Activated gamma-delta T cell (primary cell): ENCODE results near the gene FMN2.
"Not testable (repeated sequence)": the region's sequence is repeated elsewhere in the genome, so short reads cannot be mapped to it uniquely, and the experiment has no call there.

Experiments used
- DNase-seq: peaks from one replicate; lab custom pipeline; 2025; lab: John Stamatoyannopoulos, UW

Gene FMN2

DNA sequence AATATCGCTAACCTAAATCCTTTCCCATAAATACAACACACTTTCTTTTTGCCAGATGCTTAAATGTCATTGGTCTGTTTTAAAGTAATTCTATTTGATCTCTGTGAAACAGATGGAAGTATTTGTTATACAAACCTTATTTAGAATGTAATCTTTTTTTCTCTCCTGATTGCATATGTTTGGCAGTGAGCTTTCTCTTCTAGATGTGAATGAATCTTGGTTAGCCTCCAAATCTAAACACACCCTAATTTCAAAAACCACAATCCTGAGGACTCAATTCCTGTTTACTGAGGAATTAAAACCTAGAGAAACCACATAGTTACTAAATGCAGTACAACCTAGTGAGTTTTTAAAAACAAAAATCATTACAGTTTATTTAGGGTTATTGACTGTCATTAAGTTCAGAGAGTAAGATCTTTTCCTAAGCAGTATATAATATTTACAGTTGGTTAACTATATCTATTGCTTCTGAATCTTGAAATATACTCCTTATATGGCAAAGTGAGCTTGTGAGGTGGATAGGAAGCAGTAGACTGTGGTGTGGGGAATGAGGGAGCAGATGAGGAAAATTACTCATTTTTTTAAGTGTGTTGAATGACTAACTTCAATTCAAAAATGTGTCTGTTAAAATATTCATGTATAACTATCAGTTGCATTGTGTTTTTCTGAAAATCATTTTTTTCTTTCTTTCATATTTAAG is 218.7 kb downstream of the FMN2 start:
- no peak for DNase-seq

DNA sequence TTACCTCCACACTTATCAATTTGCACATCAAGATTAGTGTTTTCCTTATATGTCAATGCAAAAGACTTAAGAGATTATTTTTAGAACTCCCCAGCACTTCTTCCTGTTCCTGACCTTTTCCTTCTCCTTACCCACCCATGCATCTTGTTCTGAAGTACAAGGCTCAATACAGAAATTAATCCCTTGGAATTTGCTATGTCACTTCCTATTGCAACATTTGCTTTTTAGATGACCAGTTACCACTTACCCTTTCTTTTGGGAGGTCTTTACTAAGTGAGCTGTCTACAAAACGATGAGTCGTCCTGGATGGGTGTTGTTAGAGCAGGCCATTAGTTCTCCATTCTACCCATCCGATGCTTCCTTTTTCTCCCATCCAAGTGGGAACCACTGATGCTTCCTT is 221.2 kb downstream of the FMN2 start:
- no peak for DNase-seq

DNA sequence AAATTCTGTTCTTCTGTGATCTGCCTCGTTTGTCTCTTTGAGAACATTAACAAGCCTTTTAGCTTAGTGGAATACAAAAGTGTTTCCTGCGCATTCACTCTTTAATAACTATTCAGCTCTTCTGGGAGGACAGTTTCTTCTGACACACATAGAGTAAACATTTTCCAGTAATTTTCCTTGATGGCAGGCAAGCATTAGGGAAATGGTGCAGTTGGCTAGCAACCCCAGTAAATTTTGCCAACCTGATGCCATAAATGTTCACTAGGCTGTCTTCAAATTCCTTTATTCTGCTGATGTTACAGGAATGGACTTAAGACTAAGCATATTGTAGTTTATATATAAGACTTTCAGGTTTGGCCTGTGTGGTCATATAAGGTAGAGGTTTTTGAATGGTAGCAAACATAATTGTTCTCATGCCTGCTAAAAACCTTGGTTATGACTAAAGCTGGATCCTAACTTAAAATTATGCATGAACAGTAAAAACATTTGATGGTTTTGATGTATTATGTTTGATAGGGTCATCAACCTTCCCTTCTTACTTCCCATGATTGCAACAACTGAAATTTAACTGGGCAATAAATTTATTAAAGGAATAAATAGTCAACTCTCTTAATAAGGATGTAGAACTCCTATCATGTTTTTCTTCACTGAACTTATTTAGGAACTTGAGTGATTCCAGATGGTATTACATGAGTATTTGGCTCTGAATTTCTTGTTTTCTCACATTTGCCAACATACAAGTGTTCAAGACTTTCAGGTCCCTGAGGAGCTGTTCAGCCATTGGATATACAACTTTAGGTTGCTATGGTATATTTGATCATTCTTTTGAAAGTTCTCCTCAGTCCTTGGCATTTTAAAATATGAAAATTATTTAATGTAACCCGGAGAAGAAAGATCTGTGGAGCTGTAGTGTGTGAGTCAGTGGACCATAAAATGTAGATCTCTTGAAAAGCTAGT is 223.4 kb downstream of the FMN2 start:
- no peak for DNase-seq

DNA sequence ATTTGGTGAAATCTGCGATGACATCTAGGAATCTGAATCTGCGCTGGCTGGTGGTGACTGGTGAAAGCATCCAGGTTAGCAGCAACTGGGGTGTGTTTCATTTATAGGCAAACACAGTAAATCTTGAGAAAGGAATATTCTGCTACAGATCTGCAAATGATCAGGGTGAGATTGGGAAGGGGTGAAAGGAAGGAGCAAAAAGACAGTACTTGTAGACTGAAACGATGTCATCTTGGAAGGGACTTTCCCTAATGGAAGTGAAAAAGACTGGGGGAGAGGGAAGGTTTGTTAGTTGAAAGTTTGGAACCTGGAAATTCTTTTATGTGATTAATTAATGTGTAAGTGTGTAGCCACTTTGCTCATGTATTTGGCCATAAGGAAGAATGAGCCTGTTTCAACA is 228.3 kb downstream of the FMN2 start:
- no peak for DNase-seq

DNA sequence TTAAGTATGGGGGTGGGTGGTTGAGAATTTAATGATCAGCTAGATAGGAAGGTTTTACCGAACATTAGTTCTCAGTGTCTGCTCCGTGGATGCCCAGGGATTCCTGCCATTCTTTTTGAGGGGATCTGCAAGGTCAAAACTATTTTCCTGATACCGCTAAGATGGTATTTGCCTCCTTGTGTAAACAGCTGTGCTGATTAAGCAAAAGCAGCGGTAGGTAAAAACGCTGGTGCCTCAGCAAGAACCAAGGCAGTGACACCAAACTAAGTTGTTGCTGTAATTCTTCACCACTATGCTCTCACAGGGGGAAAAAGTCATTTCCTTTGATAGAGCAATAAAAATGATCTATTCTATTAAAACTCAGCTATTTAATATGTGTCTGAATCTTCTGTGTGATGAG is 229.0 kb downstream of the FMN2 start:
- no peak for DNase-seq

DNA sequence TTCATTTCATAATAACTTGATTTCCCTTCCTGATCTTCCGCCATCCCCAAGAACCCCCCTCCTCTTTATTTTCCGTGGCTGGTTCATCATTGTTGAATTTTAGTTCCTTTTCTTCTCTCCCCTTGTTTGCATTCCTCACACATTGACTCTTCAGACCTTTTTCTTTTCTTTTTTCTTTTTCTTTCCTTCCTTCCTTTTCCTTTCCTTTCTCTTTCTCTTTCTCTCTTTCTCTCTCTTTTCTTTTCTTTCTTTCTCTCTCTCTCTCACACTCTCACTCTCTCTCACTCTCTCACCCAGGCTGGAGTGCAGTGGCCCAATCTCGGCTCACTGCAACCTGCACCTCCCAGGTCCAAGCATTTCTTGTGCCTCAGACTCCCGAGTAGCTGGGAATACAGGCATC is 231.3 kb downstream of the FMN2 start:
- DNase-seq: no peak

DNA sequence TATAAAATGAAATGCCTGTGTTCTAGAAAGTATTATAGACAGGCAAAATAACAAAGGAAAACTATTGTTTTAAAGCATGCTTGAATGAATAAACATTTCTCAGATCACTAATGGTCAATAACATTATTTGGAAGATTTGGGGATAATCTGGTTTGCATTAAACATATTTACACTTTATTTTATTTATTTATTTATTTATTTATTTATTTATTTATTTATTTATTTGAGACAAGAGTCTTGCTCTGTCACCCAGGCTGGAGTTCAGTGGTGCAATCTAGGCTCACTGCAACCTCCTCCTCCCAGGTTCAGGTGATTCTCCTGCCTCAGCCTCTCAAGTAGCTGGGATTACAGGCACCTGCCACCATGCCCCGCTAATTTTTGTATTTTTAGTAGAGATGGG is 236.7 kb downstream of the FMN2 start:
- not testable (repeated sequence) for DNase-seq

DNA sequence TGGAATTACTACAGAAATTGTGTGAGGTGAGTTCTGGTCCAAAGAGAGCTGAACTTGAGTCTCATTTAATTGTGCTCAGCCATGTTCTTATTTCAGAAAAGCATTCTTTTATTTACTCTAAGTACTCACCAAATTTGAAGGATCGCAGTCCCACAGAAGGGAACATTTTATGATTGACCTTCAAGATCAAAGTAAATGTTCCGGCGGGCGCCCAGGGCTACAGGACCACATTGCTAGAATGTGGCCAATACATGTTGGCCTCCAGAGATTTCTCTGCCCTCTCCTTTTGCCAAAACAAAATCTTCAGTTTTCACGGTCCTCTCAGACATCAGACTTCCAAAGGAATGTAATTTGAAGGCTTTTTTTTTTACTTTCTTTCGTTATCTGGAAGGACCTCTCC is 237.8 kb downstream of the FMN2 start:
- no peak for DNase-seq

DNA sequence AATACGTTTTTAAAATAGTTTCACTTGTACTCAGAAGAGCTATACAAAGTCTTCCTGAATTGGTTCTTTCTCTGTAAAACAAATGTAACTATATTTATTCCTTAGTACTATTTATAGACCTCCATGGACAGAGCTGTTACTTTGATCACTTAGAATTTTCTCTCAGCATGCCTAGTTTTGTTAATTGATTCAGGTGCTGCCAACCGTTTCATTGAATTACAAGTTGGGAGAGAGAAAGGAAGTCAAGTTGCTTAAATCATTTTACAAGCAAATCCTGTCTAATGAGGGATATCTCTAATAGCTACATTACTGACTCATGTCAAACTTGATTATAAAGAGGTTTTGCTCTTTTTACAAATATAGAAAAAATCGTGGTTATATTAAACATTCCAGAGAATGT is 241.0 kb downstream of the FMN2 start:
- no peak for DNase-seq

DNA sequence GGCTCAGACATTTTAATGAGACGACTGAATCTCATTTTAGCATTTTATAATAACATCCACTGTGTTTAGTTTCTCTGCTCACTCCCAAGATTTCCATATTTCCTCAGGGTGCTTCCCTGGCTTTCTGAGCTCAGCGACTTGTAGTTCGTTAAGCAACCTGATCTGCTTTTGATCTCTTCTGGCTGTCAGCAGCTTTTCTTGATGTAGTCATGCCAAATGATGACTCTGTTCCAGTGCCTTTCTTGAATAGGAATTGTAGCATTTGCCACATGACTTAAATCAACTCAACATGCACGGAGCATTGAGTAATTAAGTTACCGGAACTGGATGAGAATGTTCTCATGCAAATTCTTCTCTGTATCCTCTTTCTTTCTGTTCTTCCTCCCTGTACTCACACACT is 246.1 kb downstream of the FMN2 start:
- no peak for DNase-seq

DNA sequence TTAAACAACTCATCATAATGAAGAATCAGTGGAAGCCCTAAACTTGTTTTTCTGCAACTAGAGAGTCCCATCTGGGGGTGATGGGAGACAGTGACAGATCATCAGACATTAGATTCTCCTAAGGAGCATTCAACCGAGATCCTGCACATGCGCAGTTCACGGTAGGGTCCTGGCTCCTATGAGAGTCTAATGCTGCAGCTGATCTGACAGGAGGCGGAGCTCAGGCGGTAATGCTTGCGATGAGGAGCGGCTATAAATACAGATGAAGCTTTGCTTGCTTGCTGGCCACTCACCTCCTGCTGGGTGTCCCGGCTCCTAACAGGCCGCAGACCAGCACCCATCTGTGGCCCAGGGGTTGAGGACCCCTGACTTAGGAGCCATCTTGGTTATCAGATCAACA is 247.2 kb downstream of the FMN2 start:
- no peak for DNase-seq

DNA sequence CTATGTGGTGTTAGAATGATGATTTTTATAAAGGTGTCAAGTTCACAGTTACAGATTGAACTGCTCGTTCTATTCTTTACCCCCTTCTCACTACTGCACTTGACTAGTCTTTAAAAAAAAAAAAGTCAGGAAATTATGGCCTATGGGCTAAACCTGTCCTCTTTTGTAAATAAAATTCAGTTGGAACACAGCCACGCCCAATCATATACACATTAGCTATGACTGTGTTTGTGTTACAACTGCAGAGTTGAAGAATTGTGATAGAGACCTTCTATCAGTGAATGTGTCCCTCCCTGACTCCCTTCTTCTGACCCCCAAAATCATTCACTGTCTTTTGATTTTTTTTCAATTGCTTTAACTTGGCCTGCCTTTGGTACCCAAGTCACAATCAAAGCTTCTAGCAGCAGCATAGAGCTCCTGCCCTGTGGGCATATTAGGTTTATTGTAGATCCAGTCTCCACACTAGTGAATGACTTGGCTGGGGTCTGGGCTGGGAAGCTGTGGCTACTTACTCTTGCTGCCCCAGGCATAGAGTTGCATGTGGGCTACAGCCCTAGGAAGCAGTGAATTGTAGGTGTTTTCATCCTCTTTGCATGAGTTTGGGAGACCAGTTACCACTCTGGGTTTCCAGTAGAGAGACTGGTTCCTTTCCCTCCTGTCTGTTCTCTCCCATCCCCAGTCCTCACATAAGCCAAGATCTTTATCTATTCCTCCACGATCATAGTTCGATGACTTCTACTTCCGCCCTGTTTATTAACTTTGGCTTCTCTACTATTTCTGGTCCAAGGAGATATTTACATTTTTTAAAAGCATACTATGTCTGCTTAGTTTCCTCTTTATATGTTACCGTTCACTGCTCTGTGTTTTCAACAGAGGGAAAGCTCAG is 249.9 kb downstream of the FMN2 start:
- DNase-seq: no peak

DNA sequence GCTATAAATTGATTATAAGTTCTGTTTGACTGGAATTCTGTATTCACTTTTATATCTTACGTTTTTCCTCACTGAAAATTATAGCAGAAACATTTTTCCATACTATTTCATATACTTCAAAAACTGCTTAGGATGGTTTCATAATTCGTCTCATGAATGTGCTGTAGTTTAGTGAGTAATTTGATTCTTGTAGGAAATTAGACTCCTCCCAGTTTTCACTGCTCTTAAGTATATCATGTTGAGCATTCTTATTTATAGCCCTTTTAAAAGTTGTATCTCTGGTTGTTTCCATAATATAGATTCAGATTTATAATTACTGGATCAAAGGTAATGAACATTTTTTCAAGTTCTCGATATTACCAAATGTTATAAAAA is 250.6 kb downstream of the FMN2 start:
- DNase-seq: no peak

DNA sequence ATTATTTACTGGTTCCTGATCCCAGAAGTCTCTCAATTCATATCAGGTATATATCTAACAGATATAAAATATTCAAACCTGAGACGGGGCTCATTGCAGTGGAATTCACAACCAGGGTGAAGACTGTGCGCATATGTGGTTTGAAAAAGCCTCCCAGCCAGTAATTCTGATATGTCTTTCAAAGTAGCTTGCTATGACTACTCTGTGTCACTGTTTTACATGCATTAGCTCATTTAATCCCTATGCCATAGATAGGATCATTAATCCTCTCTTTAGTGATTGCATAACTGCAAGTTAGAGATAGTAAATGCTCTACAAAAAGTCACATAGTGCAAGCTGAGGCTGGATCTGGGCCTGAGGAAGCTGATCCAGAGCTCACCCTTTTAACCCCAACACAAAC is 251.4 kb downstream of the FMN2 start:
- DNase-seq: no peak

DNA sequence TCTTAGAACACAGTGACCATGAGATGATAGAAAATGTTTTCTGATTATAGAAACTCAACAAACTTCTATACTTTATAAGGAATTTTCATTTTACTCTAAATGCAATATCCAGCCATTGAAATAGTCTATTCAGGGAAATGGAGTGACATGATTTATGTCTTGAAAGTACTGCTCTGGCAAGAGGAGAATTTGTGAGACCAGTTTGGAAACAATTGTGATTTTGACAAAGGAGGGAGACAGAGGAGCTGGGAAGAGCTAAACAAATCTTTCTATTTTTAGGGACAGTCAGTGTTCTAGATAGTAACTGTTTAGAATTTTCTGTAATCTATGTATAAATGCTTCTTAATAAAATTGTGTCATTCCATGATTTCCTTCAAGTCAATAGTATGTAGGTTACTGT is 252.3 kb downstream of the FMN2 start:
- DNase-seq: no peak

DNA sequence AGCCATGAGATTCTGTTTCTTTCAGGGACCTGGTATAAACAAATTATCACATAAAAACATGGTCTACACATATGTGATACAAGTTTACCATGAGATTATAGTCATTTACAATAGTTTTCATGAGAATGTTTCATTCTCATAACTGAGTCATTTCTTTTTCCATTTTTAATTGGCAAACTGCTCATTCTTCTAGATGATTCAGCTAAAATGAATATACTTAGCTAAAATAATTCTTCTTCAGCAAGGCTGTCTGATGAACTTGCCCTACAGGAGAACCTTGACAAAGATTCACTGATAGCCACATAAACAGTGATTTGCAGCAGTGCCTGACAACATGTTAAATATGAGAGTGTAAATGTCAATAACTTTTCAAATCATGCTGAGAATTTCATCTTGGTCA is 253.2 kb downstream of the FMN2 start:
- DNase-seq: no peak

DNA sequence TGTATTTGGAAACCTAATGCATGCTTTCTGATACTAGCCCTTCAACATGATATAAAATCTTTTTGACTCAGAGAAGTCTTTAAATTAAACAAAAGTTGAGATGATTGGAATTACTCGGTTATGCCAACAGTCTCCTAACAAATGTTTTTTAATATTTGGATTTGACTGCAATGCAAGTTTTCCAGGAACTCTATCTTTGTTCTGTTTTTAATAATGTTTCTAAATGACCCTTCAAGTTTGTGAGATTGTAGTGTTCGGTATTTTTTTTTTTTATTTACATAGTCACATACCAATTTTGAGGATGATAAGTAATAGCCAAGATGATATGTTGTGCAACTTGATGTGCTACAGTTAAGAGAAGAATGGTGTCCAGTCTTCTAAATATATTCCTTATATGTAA is 258.0 kb downstream of the FMN2 start:
- no peak for DNase-seq

DNA sequence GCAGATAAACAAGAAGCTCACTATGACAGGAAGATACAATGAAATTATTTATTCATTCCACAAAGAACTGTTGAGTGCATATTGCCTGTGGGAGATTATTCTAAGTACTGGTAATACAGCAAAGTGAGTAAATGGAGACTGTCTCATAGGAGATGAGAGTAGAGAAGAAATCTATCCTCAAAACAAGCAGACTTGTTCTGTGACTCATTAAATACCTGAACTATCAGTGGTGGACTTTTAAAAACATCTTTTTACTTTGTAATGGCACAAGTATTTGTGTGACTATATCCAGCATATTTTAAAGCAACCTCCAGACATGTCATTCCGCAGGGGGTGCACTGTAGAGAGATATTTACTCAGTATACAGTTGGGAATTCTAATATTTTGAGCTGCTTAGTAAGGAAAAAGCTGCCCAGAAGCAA is 259.2 kb downstream of the FMN2 start:
- DNase-seq: no peak

DNA sequence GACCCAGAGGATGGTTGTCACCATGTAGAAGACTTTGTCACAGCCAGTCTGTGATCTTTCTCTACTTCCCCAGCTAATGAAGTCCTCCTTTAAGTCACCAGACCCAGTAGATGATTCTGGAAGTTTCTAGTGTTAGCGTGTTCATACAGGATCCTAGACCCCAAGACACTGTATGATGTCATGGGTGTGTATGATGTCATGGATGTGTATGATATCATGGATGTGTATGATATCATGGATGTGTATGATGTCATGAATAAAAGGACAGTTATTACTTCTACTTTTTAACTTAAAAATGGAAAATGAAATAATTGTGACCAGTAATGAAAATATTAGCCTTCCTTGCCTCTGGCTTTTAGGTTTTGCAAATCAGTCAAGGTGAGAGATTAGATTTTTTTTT is 260.0 kb downstream of the FMN2 start:
- DNase-seq: no peak

DNA sequence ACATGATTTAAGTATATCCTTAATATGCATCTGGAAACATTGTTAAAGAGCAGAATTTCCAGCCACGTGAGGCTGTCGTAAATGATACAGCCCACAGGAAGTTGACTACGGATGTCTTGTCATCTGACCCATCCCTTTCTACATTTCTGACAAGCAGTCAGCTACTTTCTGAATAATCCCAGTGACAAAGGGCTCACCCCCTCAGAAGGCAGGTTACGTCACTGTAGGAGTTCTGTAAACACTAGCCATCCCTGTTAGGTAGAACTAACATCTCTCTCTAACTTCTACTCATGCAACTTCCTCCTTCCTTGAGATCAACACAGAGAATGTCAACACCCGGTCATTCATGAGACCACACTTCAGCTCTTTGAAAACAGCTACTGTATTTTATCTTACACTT is 261.1 kb downstream of the FMN2 start:
- no peak for DNase-seq

DNA sequence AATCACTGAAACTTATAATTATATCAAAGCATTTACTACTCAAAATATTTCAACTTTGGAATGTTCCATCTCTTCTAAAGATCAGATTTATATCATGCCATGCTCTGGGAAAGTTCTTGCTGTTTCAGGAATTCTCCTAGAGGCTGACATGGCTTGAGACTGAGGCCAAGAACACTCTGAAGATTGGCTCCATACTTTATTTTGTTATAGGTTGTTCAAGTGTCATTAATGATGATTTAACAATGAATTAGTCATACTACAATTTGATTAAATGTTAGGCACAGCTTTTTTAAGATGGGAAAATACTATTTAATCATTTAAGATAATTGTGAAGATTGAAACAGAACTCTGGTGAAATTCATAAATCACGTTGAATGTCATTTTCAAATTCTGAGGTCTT is 264.9 kb downstream of the FMN2 start:
- DNase-seq: no peak

DNA sequence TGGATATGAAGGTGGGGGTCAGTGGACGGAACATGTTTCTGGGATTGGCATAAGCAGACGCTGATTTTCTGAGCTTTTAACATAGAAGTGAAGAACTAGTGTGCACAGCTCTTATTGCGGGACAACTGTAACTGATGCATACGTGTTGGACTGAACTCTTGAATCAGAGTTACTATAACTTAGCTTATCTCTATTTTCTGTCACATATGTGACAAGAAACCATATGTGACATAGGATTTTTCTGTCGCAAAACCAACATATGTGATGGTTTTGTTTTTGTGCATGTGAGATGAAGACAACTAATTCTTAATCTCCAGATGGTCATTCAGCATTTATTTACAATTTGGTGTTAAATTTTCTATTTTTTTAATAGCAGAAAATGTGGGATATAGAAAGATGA is 270.4 kb downstream of the FMN2 start:
- DNase-seq: no peak
